Measurements from ENCODE around the gene MT1H. TPM values are rescaled to one million over a fixed set of nuclear protein-coding genes. Genes with fewer than 3 reads are reported as not detected.
"Not testable (repeated sequence)": the region's sequence is repeated elsewhere in the genome, so short reads cannot be mapped to it uniquely, and the experiment has no call there.

Gene MT1H
- total RNA-seq, result not detected
- long read RNA-seq, result 0 reads

GRCh38 chr16:56669005-56669839 lies at the start of gene MT1H:
MT1H (plus strand) TSS chr16:56669814; CDS start chr16:56669885, 71 bp downstream.
- intact Hi-C loops (cut with DNase I), result no loop called here
- no peak for DNase-seq (ENCODE audit: low spot score)

- intact Hi-C loops (cut with DNase I), result no loop called here
- DNase-seq (ENCODE audit: low spot score), result no peak
These were observed 49.2 kb upstream of the MT1H start for GRCh38 chr16:56620339-56620897.

GRCh38 chr16:56621665-56622445 lies 47.8 kb upstream of the MT1H start:
- intact Hi-C loops (cut with DNase I); DNase-seq (ENCODE audit: low spot score): not testable (repeated sequence)

GRCh38 chr16:56623184-56623583 lies 46.4 kb upstream of the MT1H start:
- intact Hi-C loops (cut with DNase I); DNase-seq (ENCODE audit: low spot score): not testable (repeated sequence)

- intact Hi-C loops (cut with DNase I), result no loop called here
- DNase-seq (ENCODE audit: low spot score), result no peak
These were observed 46.0 kb upstream of the MT1H start for GRCh38 chr16:56623637-56624036.

- intact Hi-C loops (cut with DNase I), result no loop called here
- DNase-seq (ENCODE audit: low spot score), result no peak
These were observed 44.3 kb upstream of the MT1H start, which contains the start of gene MT1E for GRCh38 chr16:56625140-56625942. MT1E (plus strand) TSS chr16:56625781; CDS start chr16:56625852, 71 bp downstream.

- no peak for DNase-seq (ENCODE audit: low spot score)
- intact Hi-C loops (cut with DNase I), result loop anchor here (1.0 kb wide), 1 partner anchor 16 kb away; no protein-coding TSS in a partner anchor
These were observed 43.5 kb upstream of the MT1H start for GRCh38 chr16:56625943-56626654.

- intact Hi-C loops (cut with DNase I), result loop anchor here (1.0 kb wide), 1 partner anchor 16 kb away; no protein-coding TSS in a partner anchor
- DNase-seq (ENCODE audit: low spot score), result no peak
These were observed 42.9 kb upstream of the MT1H start for GRCh38 chr16:56626685-56627084.

GRCh38 chr16:56628486-56629350 lies 40.9 kb upstream of the MT1H start:
- intact Hi-C loops (cut with DNase I), result no loop called here
- DNase-seq (ENCODE audit: low spot score), result no peak

- intact Hi-C loops (cut with DNase I), result no loop called here
- no peak for DNase-seq (ENCODE audit: low spot score)
These were observed 40.1 kb upstream of the MT1H start for GRCh38 chr16:56629531-56629930.

- intact Hi-C loops (cut with DNase I), result no loop called here
These were observed 39.5 kb upstream of the MT1H start for GRCh38 chr16:56630134-56630533.

GRCh38 chr16:56631197-56631596 lies 38.4 kb upstream of the MT1H start:
- intact Hi-C loops (cut with DNase I), result no loop called here
- DNase-seq (ENCODE audit: low spot score), result no peak

More at GRCh38 chr16:56630134-56630533, 39.5 kb upstream of the MT1H start:
- DNase-seq (ENCODE audit: low spot score), result no peak

GRCh38 chr16:56631832-56632155 lies 37.8 kb upstream of the MT1H start:
- intact Hi-C loops (cut with DNase I), result no loop called here
- DNase-seq (ENCODE audit: low spot score), result no peak

GRCh38 chr16:56632156-56632847 lies 37.3 kb upstream of the MT1H start, which contains the start of gene MT1M:
MT1M (plus strand) TSS chr16:56632659; CDS start chr16:56632732, 73 bp downstream.
- intact Hi-C loops (cut with DNase I), result no loop called here

GRCh38 chr16:56632848-56633365 lies 36.7 kb upstream of the MT1H start:
- DNase-seq (ENCODE audit: low spot score), result no peak
- intact Hi-C loops (cut with DNase I), result no loop called here

More at GRCh38 chr16:56632156-56632847, 37.3 kb upstream of the MT1H start, which contains the start of gene MT1M:
- DNase-seq (ENCODE audit: low spot score), result no peak

- intact Hi-C loops (cut with DNase I), result no loop called here
- no peak for DNase-seq (ENCODE audit: low spot score)
These were observed 36.1 kb upstream of the MT1H start for GRCh38 chr16:56633535-56633934.

Data from cardiac septum (tissue), 1 donor.